Measurements from ENCODE around the gene TOMM20.
A peak's percentile ranks its signal among the peaks of the same experiment; 100 is the strongest.

The TOMM20 gene

GRCh38 chr1:235127732-235128455, 743 bp downstream of the TOMM20 start:
- H3K4me3 ChIP-seq (replicated peaks; ENCODE audit: low read depth, low read length) = peak overlapping the region; percentile 98
- DNase-seq (ENCODE audit: extremely low read depth, low read depth) = no peak
- no peak for TF ChIP-seq CTCF (IDR thresholded peaks at IDR 0.05; ENCODE audit: low read depth, low read length, missing control alignments)

- DNase-seq (ENCODE audit: extremely low read depth, low read depth) = no peak
- TF ChIP-seq CTCF (IDR thresholded peaks at IDR 0.05; ENCODE audit: low read depth, low read length, missing control alignments) = no peak
These were observed 1.4 kb downstream of the TOMM20 start for GRCh38 chr1:235127203-235127602.

GRCh38 chr1:235124665-235125064, 4.0 kb downstream of the TOMM20 start:
- TF ChIP-seq CTCF (IDR thresholded peaks at IDR 0.05; ENCODE audit: low read depth, low read length, missing control alignments) = no peak
- DNase-seq (ENCODE audit: extremely low read depth, low read depth) = no peak
- no peak overlapping the region for H3K4me3 ChIP-seq (replicated peaks; ENCODE audit: low read depth, low read length)

More at GRCh38 chr1:235127203-235127602, 1.4 kb downstream of the TOMM20 start:
- H3K4me3 ChIP-seq (replicated peaks; ENCODE audit: low read depth, low read length) = peak overlapping the region; percentile 98

DNA sequence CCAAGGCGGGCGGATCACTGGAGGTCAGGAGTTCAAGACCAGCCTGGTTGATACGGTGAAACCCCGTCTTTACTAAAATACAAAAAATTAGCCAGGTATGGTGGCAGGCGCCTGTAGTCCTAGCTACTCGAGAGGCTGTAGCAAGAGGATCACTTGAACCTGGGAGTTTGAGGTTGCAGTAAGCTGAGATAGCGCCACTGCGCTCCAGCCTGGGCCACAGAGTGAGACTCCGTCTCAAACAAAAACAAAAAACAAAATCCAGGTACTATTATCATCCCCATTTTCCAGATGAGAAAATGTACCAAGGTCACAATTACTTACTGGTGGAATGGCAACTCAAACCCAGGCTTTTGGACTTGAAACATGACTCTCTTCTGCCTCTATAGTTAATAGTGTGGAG, 4.5 kb downstream of the TOMM20 start:
- H3K4me3 ChIP-seq (replicated peaks; ENCODE audit: low read depth, low read length) = 0 out of 2 replicates have a peak overlapping the region, but pooled peaks have one; percentile 6
- no peak for DNase-seq (ENCODE audit: extremely low read depth, low read depth)
- TF ChIP-seq CTCF (IDR thresholded peaks at IDR 0.05; ENCODE audit: low read depth, low read length, missing control alignments) = no peak

- no peak for DNase-seq (ENCODE audit: extremely low read depth, low read depth)
- no peak overlapping the region for H3K4me3 ChIP-seq (replicated peaks; ENCODE audit: low read depth, low read length)
- TF ChIP-seq CTCF (IDR thresholded peaks at IDR 0.05; ENCODE audit: low read depth, low read length, missing control alignments) = no peak
These were observed 6.3 kb downstream of the TOMM20 start for GRCh38 chr1:235122348-235122747.

DNA sequence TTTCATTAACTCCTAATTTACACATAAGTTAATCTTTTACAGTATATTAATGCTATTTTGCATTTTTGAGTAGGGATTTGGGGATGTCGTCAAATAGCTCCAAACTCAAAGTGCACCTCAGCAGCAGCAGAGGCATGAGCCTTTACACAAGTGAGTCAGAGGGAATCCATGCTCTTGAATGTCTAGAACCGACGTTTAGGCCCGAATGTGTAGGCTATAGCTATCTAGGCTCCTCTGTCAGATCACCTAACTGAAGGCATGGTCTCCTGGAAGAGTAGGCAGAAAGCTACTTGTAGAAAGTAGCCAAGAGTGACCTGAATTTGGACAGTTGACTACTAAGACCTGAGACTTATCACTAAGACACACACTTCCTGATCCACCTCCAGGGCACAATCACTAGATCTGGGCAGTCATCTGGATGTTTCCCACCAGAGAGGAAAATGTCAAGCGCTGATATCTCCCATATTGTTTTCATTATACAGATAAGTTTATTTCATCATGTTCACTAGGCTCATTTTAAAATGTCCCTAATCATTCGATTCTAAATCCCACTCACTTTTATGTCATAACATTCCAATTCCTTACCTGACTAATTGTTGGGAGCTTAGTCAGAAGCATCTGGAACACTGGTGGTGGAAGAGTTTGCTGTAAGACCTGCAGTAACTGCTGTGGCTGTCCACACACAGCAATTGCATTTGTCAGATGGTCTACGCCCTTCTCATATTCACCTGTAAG, 15.3 kb downstream of the TOMM20 start:
- no peak overlapping the region for H3K4me3 ChIP-seq (replicated peaks; ENCODE audit: low read depth, low read length)
- DNase-seq (ENCODE audit: extremely low read depth, low read depth) = no peak
- no peak for TF ChIP-seq CTCF (IDR thresholded peaks at IDR 0.05; ENCODE audit: low read depth, low read length, missing control alignments)

Data from HFF-Myc (cell line).